HG03175 (cell line): ENCODE data around the gene SDK1.
"Not testable (repeated sequence)": the region's sequence is repeated elsewhere in the genome, so short reads cannot be mapped to it uniquely, and the experiment has no call there.

Source experiments
- ATAC-seq: cut with Tn5 transposase; IDR thresholded peaks from one replicate; pipeline ENCODE4 v1.9.1; 2021; ENCODE audit warnings: mild to moderate bottlenecking, moderate library complexity; ENCODE audit not compliant: unreplicated experiment

The SDK1 gene

DNA sequence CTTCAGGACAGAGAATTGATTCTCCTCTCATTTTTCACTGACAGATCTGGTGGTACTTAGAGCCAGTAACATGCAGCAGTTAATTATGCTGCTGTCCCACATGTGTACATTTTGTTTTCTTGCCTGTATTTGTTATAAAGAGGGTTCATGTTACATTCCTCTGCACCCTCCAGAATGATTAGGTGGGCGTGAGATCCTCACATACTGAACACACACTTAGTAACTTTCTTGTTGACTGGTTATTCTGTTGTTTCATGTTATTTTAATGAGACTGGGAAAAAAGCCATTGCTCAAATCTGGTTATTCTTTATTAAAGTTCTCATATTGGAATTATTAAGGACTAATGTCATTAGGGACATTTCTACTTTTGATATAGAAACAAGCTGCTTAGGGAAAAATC lies 409.1 kb downstream of the SDK1 start:
- ATAC-seq = no peak

DNA sequence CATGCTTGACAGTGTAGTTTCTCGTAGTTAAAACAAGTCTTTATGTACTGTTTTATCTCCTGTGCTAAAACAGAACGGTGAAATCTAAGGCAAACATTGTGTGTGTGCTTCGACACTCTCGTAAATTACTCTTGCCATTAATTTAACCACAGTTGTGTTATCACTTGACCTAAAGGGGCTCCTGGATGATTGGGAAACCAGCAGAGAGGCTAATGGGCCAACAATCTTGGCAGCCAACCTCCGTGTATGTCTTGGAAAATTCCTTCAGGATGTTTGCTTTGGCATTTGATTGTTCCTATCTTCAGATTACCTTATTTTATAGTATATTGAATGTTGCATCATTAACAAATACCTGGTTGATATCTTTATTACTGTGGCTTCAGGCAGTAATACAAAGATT lies 409.5 kb downstream of the SDK1 start:
- no peak for ATAC-seq

- ATAC-seq = no peak
Observed at GRCh38 chr7:3712841-3713240, 411.8 kb downstream of the SDK1 start.

DNA sequence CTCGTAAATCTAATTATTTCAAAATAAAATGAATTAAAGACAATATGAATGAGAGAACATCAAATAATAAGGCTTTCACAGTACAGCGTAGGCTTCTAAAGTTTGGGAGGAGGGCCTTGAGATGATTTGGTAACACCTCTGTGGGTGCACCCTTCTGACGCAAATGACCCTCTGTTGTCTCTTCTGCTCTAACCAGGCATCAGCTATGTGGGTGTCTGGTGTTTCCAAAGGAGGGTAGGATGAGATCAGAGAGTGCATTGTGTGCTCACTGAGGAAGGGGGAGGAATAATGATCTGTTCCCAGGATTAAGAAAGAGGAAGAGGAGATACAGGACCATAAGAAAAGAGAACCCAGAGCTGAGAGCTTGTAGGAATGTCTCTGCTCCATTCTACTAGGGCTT lies 420.4 kb downstream of the SDK1 start:
- ATAC-seq = no peak

- no peak for ATAC-seq
Observed at GRCh38 chr7:3722396-3722922, 421.4 kb downstream of the SDK1 start.

- ATAC-seq = no peak
Observed at GRCh38 chr7:3725155-3726059, 424.4 kb downstream of the SDK1 start.

- ATAC-seq = no peak
Observed at GRCh38 chr7:3730276-3730675, 429.2 kb downstream of the SDK1 start.

DNA sequence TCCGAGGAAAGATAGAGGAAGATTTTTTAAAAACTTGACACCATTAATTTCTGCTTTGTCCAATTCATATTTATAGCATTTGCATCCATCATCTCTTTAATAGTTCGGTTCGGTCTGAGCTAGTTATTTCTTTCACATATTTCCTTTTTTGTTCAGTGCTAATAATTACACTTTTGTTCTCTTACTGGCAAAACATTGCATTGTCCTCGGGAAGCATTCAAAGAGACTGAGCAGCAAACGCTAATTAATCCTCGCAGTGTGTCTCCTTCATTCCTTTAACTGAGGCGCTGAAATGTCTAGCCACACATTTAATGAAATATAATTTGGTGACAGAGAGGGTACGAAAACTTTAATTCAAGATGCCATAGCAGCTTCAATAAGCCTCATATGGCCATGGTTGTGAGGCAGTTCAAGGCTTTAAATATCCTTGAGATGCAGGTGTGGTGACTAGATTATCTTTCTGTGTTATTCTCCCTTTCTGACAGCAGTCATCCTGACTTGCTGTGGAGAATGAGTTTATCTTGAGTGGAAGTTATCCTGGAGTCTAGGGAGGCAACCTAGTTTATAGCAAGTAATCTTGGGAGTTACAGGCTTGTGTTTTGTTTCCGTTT lies 431.4 kb downstream of the SDK1 start:
- ATAC-seq = no peak

DNA sequence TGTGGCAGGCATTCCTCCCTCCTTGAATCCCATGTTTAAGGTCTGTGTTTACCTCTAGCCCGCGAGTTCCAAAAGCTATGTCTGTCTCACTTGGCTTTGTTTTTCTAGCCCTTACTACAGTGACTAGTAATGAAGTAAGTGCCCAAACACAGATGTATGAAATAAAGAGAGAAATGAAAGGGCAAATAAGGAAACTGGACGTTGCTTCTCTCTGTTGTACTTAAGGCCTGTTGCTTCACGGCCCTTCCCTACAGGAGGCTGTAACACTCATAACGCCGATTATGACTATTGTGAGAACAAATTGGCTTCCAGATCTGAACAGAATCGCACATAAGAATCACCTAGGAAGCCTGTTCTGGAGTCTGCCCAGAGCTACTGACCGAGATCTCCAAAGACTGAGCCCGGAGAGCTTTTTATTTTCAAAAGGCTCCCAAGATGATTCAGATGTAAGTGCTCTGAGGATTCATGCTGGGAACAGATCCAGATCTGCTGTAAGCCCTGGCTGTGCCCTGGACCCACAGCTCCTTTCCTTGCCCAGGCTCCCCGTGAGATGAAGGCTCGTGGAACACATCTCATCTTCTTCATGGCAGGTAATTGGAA lies 432.6 kb downstream of the SDK1 start:
- ATAC-seq = no peak

DNA sequence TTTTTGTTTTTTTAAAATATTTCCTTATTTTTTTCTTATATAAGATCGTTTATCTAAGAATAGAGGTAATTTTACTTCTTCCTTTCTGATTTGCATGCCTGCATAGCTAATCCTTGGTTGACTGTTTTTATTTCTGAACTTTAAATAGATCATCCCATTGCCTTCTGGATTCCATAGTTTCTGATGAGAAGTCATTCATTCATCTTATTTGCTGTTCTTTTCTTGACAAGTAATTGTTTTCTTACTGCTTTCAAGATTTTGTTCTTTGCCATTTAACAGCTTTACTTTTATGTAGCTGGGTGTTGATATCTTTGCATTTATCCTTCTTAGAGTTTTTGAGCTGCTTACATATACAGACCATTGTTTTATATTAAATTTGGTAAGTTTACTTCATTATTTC lies 437.9 kb downstream of the SDK1 start:
- ATAC-seq = no peak

DNA sequence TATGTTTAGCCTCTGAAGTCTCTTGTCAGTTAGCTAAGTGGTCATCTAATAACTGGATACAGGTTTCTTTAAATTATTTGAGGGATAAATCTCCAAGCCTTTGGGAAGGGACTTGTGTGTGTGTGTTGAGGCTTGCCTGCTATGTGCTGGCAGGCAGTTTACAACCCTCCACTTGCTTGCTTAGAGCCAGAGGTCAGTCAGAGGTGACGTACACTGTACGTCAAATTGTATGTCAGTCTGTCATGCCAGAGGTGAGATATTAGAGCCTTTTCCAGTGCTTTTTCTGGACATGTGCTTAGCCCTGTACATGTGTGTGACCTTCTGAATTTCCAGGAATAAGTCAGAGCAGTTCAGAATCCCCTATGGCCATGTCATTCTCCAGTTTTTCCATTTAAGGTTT lies 438.9 kb downstream of the SDK1 start:
- no peak for ATAC-seq

DNA sequence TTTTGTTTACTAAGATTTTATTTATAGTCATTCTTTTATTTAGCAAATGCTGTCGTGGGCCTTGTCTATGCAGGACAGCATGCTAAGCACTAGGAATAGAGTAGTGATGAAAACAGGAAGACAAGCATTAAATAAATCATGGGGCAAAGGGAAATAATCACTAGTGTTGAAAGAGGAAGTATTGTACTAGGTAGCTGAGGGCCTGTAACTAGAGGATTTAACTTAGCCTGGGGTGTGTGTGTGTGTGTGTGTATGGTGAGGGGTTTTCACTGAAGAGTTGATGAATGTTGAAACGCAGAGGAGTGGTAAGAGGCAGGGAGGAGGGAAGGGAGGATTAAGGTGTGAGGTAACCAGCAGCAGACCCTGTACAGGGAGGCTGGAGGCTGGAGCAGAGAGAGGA lies 446.4 kb downstream of the SDK1 start:
- no peak for ATAC-seq

GRCh38 chr7:3748389-3748788 lies 447.3 kb downstream of the SDK1 start:
- ATAC-seq = no peak

DNA sequence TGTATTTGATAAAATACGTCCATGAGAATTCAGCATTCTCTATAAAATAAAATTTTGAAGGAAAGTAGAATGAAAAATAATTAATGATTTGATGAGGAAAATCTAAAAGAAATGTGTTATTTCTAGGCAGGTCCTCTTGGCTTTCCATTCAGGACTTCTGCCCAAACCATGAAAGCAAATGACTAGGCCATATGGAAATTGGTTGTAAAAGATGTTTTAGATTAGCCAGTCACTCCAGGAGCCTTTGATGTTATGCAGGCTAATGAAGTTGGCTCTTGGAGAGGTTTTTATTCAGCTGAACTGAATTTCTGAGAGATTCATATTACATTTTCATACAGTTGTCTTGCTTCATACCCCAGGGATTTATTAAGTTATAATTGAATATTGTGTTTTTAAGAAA lies 452.8 kb downstream of the SDK1 start:
- ATAC-seq = no peak

DNA sequence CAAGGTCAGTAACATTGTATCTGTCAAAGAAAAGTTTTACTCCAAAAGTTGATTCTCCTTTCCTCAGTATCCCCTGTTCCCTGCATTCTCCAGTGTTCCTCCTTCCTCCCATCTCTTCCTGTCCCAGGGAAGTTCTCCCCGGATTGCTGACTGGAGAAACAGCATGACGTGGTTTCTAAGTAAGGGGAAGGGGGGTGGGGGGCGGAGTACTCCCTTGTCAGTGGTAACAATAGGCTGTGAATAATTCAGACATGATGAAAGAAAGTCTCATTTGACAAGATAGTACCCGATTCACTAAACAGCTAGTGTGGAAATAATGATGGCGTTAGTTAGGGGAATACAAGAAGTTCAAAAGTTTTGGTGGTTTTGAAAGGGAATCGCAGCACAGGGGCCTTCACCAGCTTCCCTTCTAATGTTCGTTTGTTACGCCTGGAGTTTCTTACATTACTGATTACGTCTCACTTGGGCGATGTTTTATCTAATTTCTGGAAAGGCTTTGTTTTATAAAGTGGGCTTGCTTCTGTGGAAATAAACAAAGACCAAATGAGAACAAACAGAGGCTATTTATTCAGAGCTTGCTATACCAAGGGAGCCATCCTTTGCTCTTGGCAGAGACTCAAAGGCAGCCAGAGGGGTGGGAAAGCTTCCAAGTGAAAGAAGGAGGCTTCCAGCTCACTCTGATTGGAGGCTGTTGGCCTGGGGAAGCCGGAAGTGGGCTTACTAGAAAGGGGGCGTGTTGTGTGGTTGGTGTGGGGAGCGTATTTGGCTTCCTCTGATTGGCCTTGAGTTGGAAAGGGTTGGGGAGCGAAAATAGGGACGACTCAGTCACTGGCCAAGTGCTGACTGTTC lies 453.7 kb downstream of the SDK1 start:
- ATAC-seq = no peak

DNA sequence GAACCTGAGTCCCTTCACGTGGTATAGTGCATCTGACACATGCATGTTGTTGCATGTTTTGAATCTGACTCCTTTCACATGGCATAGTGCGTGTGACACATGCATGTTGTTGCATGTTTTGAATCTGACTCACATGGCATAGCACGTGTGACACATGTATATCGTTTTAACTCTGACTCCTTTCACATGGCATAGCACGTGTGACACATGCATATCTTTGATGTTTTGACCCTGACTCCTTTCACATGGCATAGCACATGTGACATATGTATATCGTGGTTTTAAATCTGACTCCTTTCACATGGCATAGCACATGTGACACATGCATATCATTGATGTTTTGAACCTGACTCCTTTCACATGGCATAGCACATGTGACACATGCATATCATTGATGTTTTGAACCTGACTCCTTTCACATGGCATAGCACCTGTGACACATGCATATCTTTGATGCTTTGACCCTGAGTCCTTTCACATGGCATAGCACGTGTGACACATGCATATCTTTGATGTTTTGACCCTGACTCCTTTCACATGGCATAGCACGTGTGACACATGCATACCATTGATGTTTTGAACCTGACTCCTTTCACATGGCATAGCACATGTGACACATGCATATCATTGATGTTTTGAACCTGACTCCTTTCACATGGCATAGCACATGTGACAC lies 454.9 kb downstream of the SDK1 start:
- not testable (repeated sequence) for ATAC-seq

DNA sequence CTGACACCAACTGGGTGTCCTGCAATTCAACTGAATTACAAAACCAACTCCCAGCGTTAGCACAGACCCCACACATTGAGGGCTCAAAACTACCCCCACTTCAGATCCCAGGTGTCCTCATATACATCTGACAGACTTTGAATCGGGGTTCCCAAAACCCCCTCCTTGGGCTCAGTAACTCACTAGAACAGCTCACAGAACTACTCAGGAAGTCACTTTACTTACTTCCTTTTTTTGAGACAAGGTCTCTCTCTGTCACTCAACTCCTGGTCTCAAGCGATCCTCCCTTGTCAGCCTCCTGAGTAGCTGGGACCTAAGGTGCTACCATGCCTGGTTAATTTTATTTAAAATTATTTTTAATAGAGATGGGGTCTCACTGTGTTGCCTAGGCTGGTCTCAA lies 456.0 kb downstream of the SDK1 start:
- ATAC-seq = no peak

DNA sequence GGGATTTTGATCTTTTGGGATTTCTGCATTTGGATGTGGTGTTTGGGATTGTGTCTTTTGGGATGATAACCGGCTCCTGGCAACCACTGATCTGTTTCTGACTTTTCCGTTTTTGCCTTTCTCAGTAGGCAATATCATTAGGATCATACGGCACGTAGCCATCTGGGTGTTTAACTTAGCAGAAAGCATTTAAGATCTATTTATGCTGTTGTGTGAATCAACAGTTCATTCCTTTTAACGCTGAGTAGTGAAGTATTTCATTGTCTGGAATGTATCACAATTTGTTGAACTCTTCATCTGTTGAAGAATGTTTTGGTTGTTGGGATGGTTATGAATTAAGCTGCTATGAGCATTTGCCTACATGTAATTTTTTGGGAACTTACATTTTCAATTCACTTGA lies 459.6 kb downstream of the SDK1 start:
- no peak for ATAC-seq

GRCh38 chr7:3762146-3762831 lies 461.2 kb downstream of the SDK1 start:
- ATAC-seq = no peak
